Measurements from ENCODE around the gene P2RY2.
"Not testable (repeated sequence)": the region's sequence is repeated elsewhere in the genome, so short reads cannot be mapped to it uniquely, and the experiment has no call there.

Gene P2RY2

GRCh38 chr11:73270016-73270854 is 52.2 kb downstream of the P2RY2 start:
- WGBS (ENCODE audit: insufficient coverage): 97% methylated on average over 5 of the region's 7 CpGs
- Histone ChIP-seq H3K36me3 (ENCODE audit: control insufficient read depth in 4 of 4, insufficient read depth in 4 of 4, low read length in 3 of 4) (no peaks in the 10 kb centered on the region), H3K27ac (ENCODE audit: insufficient read depth in 1 of 2, low read depth in 1 of 2, low read length in 2 of 2, poor library complexity in 1 of 2, severe bottlenecking in 2 of 2) (no peak overlapping the region), H3K4me1 (ENCODE audit: control extremely low read depth in 1 of 4, control insufficient read depth in 4 of 4, insufficient read depth in 4 of 4, low read length in 3 of 4) (peaks cover 0 to 65% (median 10%) of the 10 kb centered on the region in 4 experiments), H3K4me3 (ENCODE audit: control insufficient read depth in 1 of 7, extremely low read depth in 1 of 7, insufficient read depth in 4 of 7, low read depth in 2 of 7, low read length in 6 of 7) (no peak overlapping the region), H3K27me3 (replicated peaks in 2 of 5; ENCODE audit: control insufficient read depth in 4 of 5, insufficient read depth in 5 of 5, low read length in 4 of 5) (peaks cover 0 to 9% (median 2%) of the 10 kb centered on the region in 5 experiments), H3K9me3 (ENCODE audit: control extremely low read depth in 1 of 5, control insufficient read depth in 4 of 5, insufficient read depth in 2 of 5, low read depth in 1 of 5, low read length in 4 of 5) (no peaks in the 10 kb centered on the region)
- POLR2A ChIA-PET: no interaction called here
- CTCF ChIA-PET: interaction anchor here (1.0 to 14.9 kb wide), 5 partner anchors 9 to 67 kb away, joined by 3 to 154 read pairs (median 4); no protein-coding TSS in a partner anchor
- DNase-seq: peak in 2 of 3 donors; percentile 33 to 39

GRCh38 chr11:73270855-73271477 is 52.9 kb downstream of the P2RY2 start:
- POLR2A ChIA-PET: no interaction called here
- WGBS (ENCODE audit: insufficient coverage): 98% methylated on average over 16 of the region's 18 CpGs
- CTCF ChIA-PET: interaction anchor here (1.1 to 14.9 kb wide), 4 partner anchors 10 to 66 kb away, joined by 3 to 154 read pairs (median 4); no protein-coding TSS in a partner anchor
- no peak overlapping the region for H3K4me3 ChIP-seq (ENCODE audit: control insufficient read depth in 1 of 7, extremely low read depth in 1 of 7, insufficient read depth in 4 of 7, low read depth in 2 of 7, low read length in 6 of 7)
- H3K36me3 ChIP-seq (ENCODE audit: control insufficient read depth in 4 of 4, insufficient read depth in 4 of 4, low read length in 3 of 4): no peaks in the 10 kb centered on the region
- no peak overlapping the region for H3K27ac ChIP-seq (ENCODE audit: insufficient read depth in 1 of 2, low read depth in 1 of 2, low read length in 2 of 2, poor library complexity in 1 of 2, severe bottlenecking in 2 of 2)
- peaks cover 0 to 3% (median 0%) of the 10 kb centered on the region in 5 experiments for H3K27me3 ChIP-seq (replicated peaks in 2 of 5; ENCODE audit: control insufficient read depth in 4 of 5, insufficient read depth in 5 of 5, low read length in 4 of 5)
- DNase-seq: no peak
- H3K9me3 ChIP-seq (ENCODE audit: control extremely low read depth in 1 of 5, control insufficient read depth in 4 of 5, insufficient read depth in 2 of 5, low read depth in 1 of 5, low read length in 4 of 5): no peaks in the 10 kb centered on the region
- peaks cover 0 to 68% (median 10%) of the 10 kb centered on the region in 4 experiments for H3K4me1 ChIP-seq (ENCODE audit: control extremely low read depth in 1 of 4, control insufficient read depth in 4 of 4, insufficient read depth in 4 of 4, low read length in 3 of 4)

- CTCF ChIA-PET: interaction anchor here (2.0 to 14.9 kb wide), 2 partner anchors 10 to 17 kb away, joined by 6 to 154 read pairs; no protein-coding TSS in a partner anchor
- POLR2A ChIA-PET: not testable (repeated sequence)
Observed at GRCh38 chr11:73271478-73271865, 53.4 kb downstream of the P2RY2 start.

GRCh38 chr11:73271936-73272679 is 54.0 kb downstream of the P2RY2 start, which contains the start of gene P2RY6:
TSS of gene P2RY6 (plus strand) at chr11:73272338. CDS start at chr11:73296519, 24,181 bp downstream.
- no peaks in the 10 kb centered on the region for H3K36me3 ChIP-seq (ENCODE audit: control insufficient read depth in 4 of 4, insufficient read depth in 4 of 4, low read length in 3 of 4)
- POLR2A ChIA-PET: no interaction called here
- H3K27me3 ChIP-seq (replicated peaks in 2 of 5; ENCODE audit: control insufficient read depth in 4 of 5, insufficient read depth in 5 of 5, low read length in 4 of 5): no peaks in the 10 kb centered on the region
- H3K4me3 ChIP-seq (ENCODE audit: control insufficient read depth in 1 of 7, extremely low read depth in 1 of 7, insufficient read depth in 4 of 7, low read depth in 2 of 7, low read length in 6 of 7): peak within 1 kb of the TSS in 1 of 7 experiments; percentile 4
- no peaks in the 10 kb centered on the region for H3K9me3 ChIP-seq (ENCODE audit: control extremely low read depth in 1 of 5, control insufficient read depth in 4 of 5, insufficient read depth in 2 of 5, low read depth in 1 of 5, low read length in 4 of 5)
- no peak within 1 kb of the TSS for H3K27ac ChIP-seq (ENCODE audit: insufficient read depth in 1 of 2, low read depth in 1 of 2, low read length in 2 of 2, poor library complexity in 1 of 2, severe bottlenecking in 2 of 2)
- DNase-seq: peak in 2 of 3 donors; percentile 56 to 60
- 82% methylated on average over 13 of the region's 17 CpGs for WGBS (ENCODE audit: insufficient coverage)
- CTCF ChIA-PET: interaction anchor here (1.5 to 14.9 kb wide), 2 partner anchors 9 to 16 kb away, joined by 3 to 154 read pairs; no protein-coding TSS in a partner anchor
- peaks cover 0 to 68% (median 10%) of the 10 kb centered on the region in 4 experiments for H3K4me1 ChIP-seq (ENCODE audit: control extremely low read depth in 1 of 4, control insufficient read depth in 4 of 4, insufficient read depth in 4 of 4, low read length in 3 of 4)

More at GRCh38 chr11:73271478-73271865, 53.4 kb downstream of the P2RY2 start:
- not testable (repeated sequence) for H3K4me3 ChIP-seq (ENCODE audit: control insufficient read depth in 1 of 7, extremely low read depth in 1 of 7, insufficient read depth in 4 of 7, low read depth in 2 of 7, low read length in 6 of 7); H3K36me3 ChIP-seq (ENCODE audit: control insufficient read depth in 4 of 4, insufficient read depth in 4 of 4, low read length in 3 of 4); DNase-seq; H3K27me3 ChIP-seq (replicated peaks in 2 of 5; ENCODE audit: control insufficient read depth in 4 of 5, insufficient read depth in 5 of 5, low read length in 4 of 5); H3K27ac ChIP-seq (ENCODE audit: insufficient read depth in 1 of 2, low read depth in 1 of 2, low read length in 2 of 2, poor library complexity in 1 of 2, severe bottlenecking in 2 of 2); H3K9me3 ChIP-seq (ENCODE audit: control extremely low read depth in 1 of 5, control insufficient read depth in 4 of 5, insufficient read depth in 2 of 5, low read depth in 1 of 5, low read length in 4 of 5)
- 93% methylated on average over 6 of the region's 10 CpGs for WGBS (ENCODE audit: insufficient coverage)
- H3K4me1 ChIP-seq (ENCODE audit: control extremely low read depth in 1 of 4, control insufficient read depth in 4 of 4, insufficient read depth in 4 of 4, low read length in 3 of 4): peaks cover 0 to 68% (median 10%) of the 10 kb centered on the region in 4 experiments

- H3K36me3 ChIP-seq (ENCODE audit: control insufficient read depth in 4 of 4, insufficient read depth in 4 of 4, low read length in 3 of 4): no peaks in the 10 kb centered on the region
- H3K4me1 ChIP-seq (ENCODE audit: control extremely low read depth in 1 of 4, control insufficient read depth in 4 of 4, insufficient read depth in 4 of 4, low read length in 3 of 4): peaks cover 0 to 68% (median 10%) of the 10 kb centered on the region in 4 experiments
- 96% methylated on average over 4 of the region's 7 CpGs for WGBS (ENCODE audit: insufficient coverage)
- H3K4me3 ChIP-seq (ENCODE audit: control insufficient read depth in 1 of 7, extremely low read depth in 1 of 7, insufficient read depth in 4 of 7, low read depth in 2 of 7, low read length in 6 of 7): peak overlapping the region in 1 of 7 experiments; percentile 4
- H3K9me3 ChIP-seq (ENCODE audit: control extremely low read depth in 1 of 5, control insufficient read depth in 4 of 5, insufficient read depth in 2 of 5, low read depth in 1 of 5, low read length in 4 of 5): no peaks in the 10 kb centered on the region
- CTCF ChIA-PET: interaction anchor here (0.6 to 14.9 kb wide), 3 partner anchors 9 to 110 kb away, joined by 3 to 154 read pairs (median 3); no protein-coding TSS in a partner anchor
- no peak for DNase-seq
- H3K27me3 ChIP-seq (replicated peaks in 2 of 5; ENCODE audit: control insufficient read depth in 4 of 5, insufficient read depth in 5 of 5, low read length in 4 of 5): no peaks in the 10 kb centered on the region
- POLR2A ChIA-PET: no interaction called here
- H3K27ac ChIP-seq (ENCODE audit: insufficient read depth in 1 of 2, low read depth in 1 of 2, low read length in 2 of 2, poor library complexity in 1 of 2, severe bottlenecking in 2 of 2): no peak overlapping the region
Observed at GRCh38 chr11:73272680-73273038, 54.6 kb downstream of the P2RY2 start.

GRCh38 chr11:73273222-73273895 is 55.3 kb downstream of the P2RY2 start:
- H3K27ac ChIP-seq (ENCODE audit: insufficient read depth in 1 of 2, low read depth in 1 of 2, low read length in 2 of 2, poor library complexity in 1 of 2, severe bottlenecking in 2 of 2): no peak overlapping the region
- H3K4me1 ChIP-seq (ENCODE audit: control extremely low read depth in 1 of 4, control insufficient read depth in 4 of 4, insufficient read depth in 4 of 4, low read length in 3 of 4): peaks cover 0 to 64% (median 10%) of the 10 kb centered on the region in 4 experiments
- 94% methylated on average over 6 of the region's 8 CpGs for WGBS (ENCODE audit: insufficient coverage)
- no peak overlapping the region for H3K4me3 ChIP-seq (ENCODE audit: control insufficient read depth in 1 of 7, extremely low read depth in 1 of 7, insufficient read depth in 4 of 7, low read depth in 2 of 7, low read length in 6 of 7)
- no peaks in the 10 kb centered on the region for H3K27me3 ChIP-seq (replicated peaks in 2 of 5; ENCODE audit: control insufficient read depth in 4 of 5, insufficient read depth in 5 of 5, low read length in 4 of 5)
- ChIA-PET CTCF (interaction anchor here (0.6 to 14.9 kb wide), 4 partner anchors 10 to 109 kb away, joined by 3 to 154 read pairs (median 3); no protein-coding TSS in a partner anchor), POLR2A (no interaction called here)
- H3K9me3 ChIP-seq (ENCODE audit: control extremely low read depth in 1 of 5, control insufficient read depth in 4 of 5, insufficient read depth in 2 of 5, low read depth in 1 of 5, low read length in 4 of 5): no peaks in the 10 kb centered on the region
- H3K36me3 ChIP-seq (ENCODE audit: control insufficient read depth in 4 of 4, insufficient read depth in 4 of 4, low read length in 3 of 4): no peaks in the 10 kb centered on the region
- no peak for DNase-seq
